ENCODE measurements around the gene ZNF678.

Gene ZNF678

GRCh38 chr1:227563324-227564201 is at the start of gene ZNF678:
Gene ZNF678, plus strand, starts transcription at chr1:227563556. Its CDS starts 87,436 bp downstream, at chr1:227650992.
- ChIA-PET CTCF (no interaction called here), POLR2A (interaction anchor here (0.8 to 1.6 kb wide), 4 partner anchors 15 to 36 kb away, joined by 3 read pairs; no protein-coding TSS in a partner anchor)

GRCh38 chr1:227518876-227519275 is 44.5 kb upstream of the ZNF678 start:
- TF ChIP-seq FOXM1 (IDR thresholded peaks at IDR 0.05; ENCODE audit: borderline replicate concordance) (no peak), FOXK2 (IDR thresholded peaks at IDR 0.05) (no peak), CTBP1 (IDR thresholded peaks at IDR 0.05; ENCODE audit: borderline replicate concordance) (no peak), FOXA1 (IDR thresholded peaks at IDR 0.05) (no peak), BHLHE40 (IDR thresholded peaks at IDR 0.05; ENCODE audit: borderline replicate concordance) (no peak), PKNOX1 (IDR thresholded peaks at IDR 0.05) (no peak), TARDBP (IDR thresholded peaks at IDR 0.05) (no peak), NFRKB (IDR thresholded peaks at IDR 0.05) (no peak), ARNT (IDR thresholded peaks at IDR 0.05) (no peak), SP1 (IDR thresholded peaks at IDR 0.05) (no peak), HDGF (IDR thresholded peaks at IDR 0.05; ENCODE audit: borderline replicate concordance) (no peak), LEF1 (IDR thresholded peaks at IDR 0.05; ENCODE audit: borderline replicate concordance) (no peak), ELF4 (IDR thresholded peaks at IDR 0.05) (no peak), ZNF384 (IDR thresholded peaks at IDR 0.05) (no peak), L3MBTL2 (conservative IDR thresholded peaks at IDR 0.05) (no peak), SUZ12 (IDR thresholded peaks at IDR 0.05) (no peak)
- ChIA-PET CTCF (no interaction called here), POLR2A (no interaction called here)
- no peak for DNase-seq (ENCODE audit: extremely low spot score)

More at GRCh38 chr1:227563324-227564201, at the start of gene ZNF678:
- peak; percentile 99 for DNase-seq (ENCODE audit: extremely low spot score)
- peak; percentile 64 for TF ChIP-seq L3MBTL2 (conservative IDR thresholded peaks at IDR 0.05)
- TF ChIP-seq NFRKB (IDR thresholded peaks at IDR 0.05): peak; percentile 69
- peak; percentile 99 for TF ChIP-seq PKNOX1 (IDR thresholded peaks at IDR 0.05)
- peak; percentile 3; the same call in 1 of the 2 replicates for TF ChIP-seq FOXM1 (IDR thresholded peaks at IDR 0.05; ENCODE audit: borderline replicate concordance)
- no peak for TF ChIP-seq FOXK2 (IDR thresholded peaks at IDR 0.05)
- TF ChIP-seq LEF1 (IDR thresholded peaks at IDR 0.05; ENCODE audit: borderline replicate concordance): no peak
- peak; percentile 91 for TF ChIP-seq ELF4 (IDR thresholded peaks at IDR 0.05)

DNA sequence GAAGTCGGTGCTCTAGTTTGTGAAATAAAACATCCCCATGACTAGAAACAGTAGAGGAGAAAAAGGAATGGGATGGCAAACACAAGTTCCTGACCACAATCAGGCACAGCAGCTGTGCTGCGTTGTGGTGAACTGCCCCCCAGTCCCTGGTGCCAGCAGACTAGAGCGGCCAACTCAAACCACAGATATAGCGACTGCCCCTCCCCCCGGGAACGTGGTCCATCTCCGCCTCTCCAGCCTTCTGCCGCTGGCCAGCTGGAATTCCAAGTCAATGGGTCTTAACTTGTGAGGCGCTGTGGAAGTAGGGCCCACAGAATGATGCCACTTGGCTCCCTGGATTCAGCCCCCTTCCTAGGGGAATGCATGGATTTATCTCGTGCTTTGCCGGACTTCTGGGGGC is 41.6 kb upstream of the ZNF678 start:
- CTCF ChIA-PET: no interaction called here
- DNase-seq (ENCODE audit: extremely low spot score): no peak
- TF ChIP-seq ELF4 (IDR thresholded peaks at IDR 0.05) (no peak), ARNT (IDR thresholded peaks at IDR 0.05) (no peak), SUZ12 (IDR thresholded peaks at IDR 0.05) (no peak), L3MBTL2 (conservative IDR thresholded peaks at IDR 0.05) (no peak), LEF1 (IDR thresholded peaks at IDR 0.05; ENCODE audit: borderline replicate concordance) (no peak)
- POLR2A ChIA-PET: no interaction called here

DNA sequence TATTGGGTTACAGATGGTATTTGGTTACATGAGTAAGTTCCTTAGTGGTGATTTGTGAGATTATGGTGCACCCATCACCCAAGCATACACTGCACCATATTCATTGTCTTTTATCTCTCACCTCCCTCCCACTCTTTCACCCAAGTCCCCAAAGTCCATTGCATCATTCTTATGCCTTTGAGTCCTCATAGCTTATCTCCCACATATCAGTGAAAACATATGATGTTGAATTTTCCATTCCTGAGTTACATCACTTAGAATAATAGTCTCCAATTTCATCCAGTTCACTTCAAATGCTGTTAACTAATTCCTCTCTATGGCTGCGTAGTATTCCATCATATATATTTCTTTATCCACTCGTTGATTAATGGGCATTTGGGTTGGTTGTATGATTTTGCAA is 36.8 kb upstream of the ZNF678 start:
- TF ChIP-seq HDGF (IDR thresholded peaks at IDR 0.05; ENCODE audit: borderline replicate concordance) (no peak), ZNF384 (IDR thresholded peaks at IDR 0.05) (no peak)
- POLR2A ChIA-PET: no interaction called here
- DNase-seq (ENCODE audit: extremely low spot score): no peak
- CTCF ChIA-PET: no interaction called here

GRCh38 chr1:227532019-227532619 is 31.2 kb upstream of the ZNF678 start:
- POLR2A ChIA-PET: no interaction called here
- TF ChIP-seq ELF4 (IDR thresholded peaks at IDR 0.05) (no peak), FOXM1 (IDR thresholded peaks at IDR 0.05; ENCODE audit: borderline replicate concordance) (no peak), L3MBTL2 (conservative IDR thresholded peaks at IDR 0.05) (no peak), FOXK2 (IDR thresholded peaks at IDR 0.05) (no peak), SUZ12 (IDR thresholded peaks at IDR 0.05) (no peak), BHLHE40 (IDR thresholded peaks at IDR 0.05; ENCODE audit: borderline replicate concordance) (no peak), SP1 (IDR thresholded peaks at IDR 0.05) (no peak)
- CTCF ChIA-PET: no interaction called here
- no peak for DNase-seq (ENCODE audit: extremely low spot score)

- no peak for TF ChIP-seq PKNOX1 (IDR thresholded peaks at IDR 0.05)
- TF ChIP-seq SUZ12 (IDR thresholded peaks at IDR 0.05): no peak
- TF ChIP-seq FOXK2 (IDR thresholded peaks at IDR 0.05): no peak
- no peak for TF ChIP-seq FOXA1 (IDR thresholded peaks at IDR 0.05)
- no peak for TF ChIP-seq TARDBP (IDR thresholded peaks at IDR 0.05)
- no peak for TF ChIP-seq FOXM1 (IDR thresholded peaks at IDR 0.05; ENCODE audit: borderline replicate concordance)
- no peak for TF ChIP-seq LEF1 (IDR thresholded peaks at IDR 0.05; ENCODE audit: borderline replicate concordance)
- ChIA-PET POLR2A (no interaction called here), CTCF (no interaction called here)
- DNase-seq (ENCODE audit: extremely low spot score): no peak
Measured at GRCh38 chr1:227540170-227541098, 22.9 kb upstream of the ZNF678 start.
